Measurements from ENCODE around the gene CDHR5. TPM values are rescaled to one million over a fixed set of nuclear protein-coding genes. Genes with fewer than 3 reads are reported as not detected.

Gene CDHR5
- total and polyA plus RNA-seq, 5 donors, result 0.02 TPM; not detected in 4

- Histone ChIP-seq H3K27ac (ENCODE audit: low read length) (no peak overlapping the region), H3K4me1 (ENCODE audit: control insufficient read depth, insufficient read depth, low read length) (no peaks in the 10 kb centered on the region), H3K9me3 (ENCODE audit: control insufficient read depth, low read length) (no peaks in the 10 kb centered on the region), H3K4me3 (ENCODE audit: low read length) (no peak overlapping the region), H3K27me3 (ENCODE audit: control insufficient read depth, insufficient read depth) (no peaks in the 10 kb centered on the region)
- intact Hi-C loops (cut with DNase I), result no loop called here
- ATAC-seq (no peak), DNase-seq (peak in 1 of 3 donors; percentile 60)
- WGBS, result 66% methylated on average over 45 of the region's 45 CpGs
Measured at GRCh38 chr11:620935-621814, 3.6 kb downstream of the CDHR5 start.

DNA sequence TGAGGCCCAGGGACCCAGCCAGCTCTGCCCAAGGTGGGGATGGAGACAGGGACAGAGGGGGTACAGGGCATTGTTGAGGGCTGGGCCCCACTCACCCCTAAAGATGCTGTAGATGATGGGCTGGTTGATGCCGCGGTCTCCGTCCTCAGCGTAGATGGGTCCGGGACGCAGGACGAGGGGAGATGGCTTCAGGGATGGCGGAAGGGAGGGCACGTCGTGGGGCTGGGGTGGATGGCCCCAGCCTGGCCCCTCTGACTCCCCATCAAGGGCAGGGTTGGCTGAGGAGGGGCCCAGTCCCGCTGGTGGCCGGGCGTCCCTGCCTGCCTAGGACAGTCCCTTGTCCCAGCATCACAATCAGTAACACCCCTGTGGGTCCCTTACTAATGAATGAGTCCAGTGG is 4.6 kb downstream of the CDHR5 start:
- WGBS, result 92% methylated on average over 13 of the region's 13 CpGs
- intact Hi-C loops (cut with DNase I), result no loop called here
- peak in 1 of 3 donors; percentile 47 for DNase-seq

DNA sequence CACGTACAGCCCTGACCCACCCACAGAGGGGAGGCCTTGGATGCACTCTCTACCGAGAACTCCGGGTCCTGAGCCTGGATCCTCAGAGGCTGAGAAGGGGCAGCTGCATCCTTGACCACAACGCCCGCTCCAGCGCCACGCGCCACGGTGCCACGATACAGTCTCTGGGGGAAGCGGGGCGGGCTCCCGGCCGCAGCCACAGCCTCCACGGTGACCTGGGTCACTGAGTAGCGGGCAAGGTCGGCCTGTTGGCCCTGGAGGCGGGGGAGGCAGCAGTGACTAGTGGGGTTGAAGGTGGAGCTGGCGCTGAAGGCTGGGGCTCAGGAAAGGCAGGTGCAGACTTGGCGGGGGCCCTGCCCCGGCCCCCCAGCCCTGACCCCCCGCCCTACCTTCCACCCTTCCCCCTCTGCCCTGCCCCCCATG is 5.1 kb downstream of the CDHR5 start:
- WGBS, result 93% methylated on average over 22 of the region's 22 CpGs
- DNase-seq (peak in 2 of 3 donors; percentile 62 to 64), ATAC-seq (no peak)
- Histone ChIP-seq H3K27ac (ENCODE audit: low read length) (no peak overlapping the region), H3K4me3 (ENCODE audit: low read length) (no peak overlapping the region), H3K27me3 (ENCODE audit: control insufficient read depth, insufficient read depth) (no peaks in the 10 kb centered on the region), H3K4me1 (ENCODE audit: control insufficient read depth, insufficient read depth, low read length) (no peaks in the 10 kb centered on the region), H3K9me3 (ENCODE audit: control insufficient read depth, low read length) (no peaks in the 10 kb centered on the region)
- intact Hi-C loops (cut with DNase I), result no loop called here

More for the DNA sequence above, 4.6 kb downstream of the CDHR5 start:
- Histone ChIP-seq H3K27me3 (ENCODE audit: control insufficient read depth, insufficient read depth) (no peaks in the 10 kb centered on the region), H3K4me3 (ENCODE audit: low read length) (no peak overlapping the region), H3K4me1 (ENCODE audit: control insufficient read depth, insufficient read depth, low read length) (no peaks in the 10 kb centered on the region), H3K9me3 (ENCODE audit: control insufficient read depth, low read length) (no peaks in the 10 kb centered on the region), H3K27ac (ENCODE audit: low read length) (no peak overlapping the region)
- ATAC-seq, result no peak

GRCh38 chr11:618856-619627 is 5.7 kb downstream of the CDHR5 start:
- no peak for ATAC-seq
- WGBS, result 92% methylated on average over 24 of the region's 24 CpGs

DNA sequence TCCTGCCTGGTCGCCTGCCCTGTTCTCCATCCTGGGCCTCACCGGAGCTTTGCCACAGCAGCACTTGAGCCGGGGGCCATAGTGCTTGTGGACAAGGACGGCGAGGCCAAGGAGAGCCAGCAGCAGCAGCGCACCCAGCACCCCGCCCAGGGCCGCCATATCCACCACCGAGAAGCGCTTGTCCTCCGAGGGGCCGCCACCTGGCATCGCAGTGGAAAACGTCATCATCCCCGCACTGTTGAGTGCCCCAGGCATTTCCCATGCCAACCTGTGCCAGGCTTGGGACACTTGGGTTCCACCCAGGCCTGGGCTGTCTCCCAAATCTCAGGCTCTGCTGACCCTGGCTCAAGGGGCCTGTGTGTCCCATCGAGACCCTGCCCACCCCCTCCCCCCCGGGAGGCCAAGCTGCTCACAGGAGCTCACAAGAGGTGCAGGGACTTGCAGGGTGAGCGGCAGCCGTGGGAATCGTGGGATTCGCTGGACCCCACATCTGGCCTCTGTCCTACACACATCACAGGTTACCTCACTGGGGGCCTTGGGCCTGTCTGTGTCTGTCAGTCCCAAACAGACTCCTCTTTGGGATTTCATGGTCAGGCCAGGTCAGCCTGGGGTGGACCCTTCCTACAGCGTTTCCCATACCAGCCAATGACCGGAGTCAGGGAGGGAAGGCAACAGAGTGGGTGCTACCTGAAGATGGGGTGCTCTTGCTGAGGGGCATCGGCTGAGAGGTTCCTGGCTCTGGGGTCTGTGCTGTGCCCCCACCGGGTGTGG is 6.7 kb downstream of the CDHR5 start:
- no peak for ATAC-seq
- H3K27ac ChIP-seq (ENCODE audit: low read length), result no peak overlapping the region
- no peaks in the 10 kb centered on the region for H3K27me3 ChIP-seq (ENCODE audit: control insufficient read depth, insufficient read depth)
- peak in 1 of 3 donors; percentile 64 for DNase-seq
- WGBS, result 95% methylated on average over 25 of the region's 25 CpGs
- intact Hi-C loops (cut with DNase I), result no loop called here
- H3K9me3 ChIP-seq (ENCODE audit: control insufficient read depth, low read length), result no peaks in the 10 kb centered on the region
- no peak overlapping the region for H3K4me3 ChIP-seq (ENCODE audit: low read length)
- H3K4me1 ChIP-seq (ENCODE audit: control insufficient read depth, insufficient read depth, low read length), result no peaks in the 10 kb centered on the region

More at GRCh38 chr11:618856-619627, 5.7 kb downstream of the CDHR5 start:
- peak in 1 of 3 donors; percentile 53 for DNase-seq
- Histone ChIP-seq H3K4me3 (ENCODE audit: low read length) (no peak overlapping the region), H3K4me1 (ENCODE audit: control insufficient read depth, insufficient read depth, low read length) (no peaks in the 10 kb centered on the region), H3K27me3 (ENCODE audit: control insufficient read depth, insufficient read depth) (no peaks in the 10 kb centered on the region), H3K27ac (ENCODE audit: low read length) (no peak overlapping the region), H3K9me3 (ENCODE audit: control insufficient read depth, low read length) (no peaks in the 10 kb centered on the region)
- intact Hi-C loops (cut with DNase I), result no loop called here

- ATAC-seq, result no peak
- Histone ChIP-seq H3K27ac (ENCODE audit: low read length) (no peak overlapping the region), H3K9me3 (ENCODE audit: control insufficient read depth, low read length) (no peaks in the 10 kb centered on the region), H3K27me3 (ENCODE audit: control insufficient read depth, insufficient read depth) (no peaks in the 10 kb centered on the region), H3K4me3 (ENCODE audit: low read length) (no peak overlapping the region), H3K4me1 (ENCODE audit: control insufficient read depth, insufficient read depth, low read length) (no peaks in the 10 kb centered on the region)
- 93% methylated on average over 57 of the region's 57 CpGs for whole genome bisulfite sequencing
- intact Hi-C loops (cut with DNase I), result no loop called here
- peak in 1 of 3 donors; percentile 77 for DNase-seq
Measured at GRCh38 chr11:617199-617911, 7.4 kb downstream of the CDHR5 start.

DNA sequence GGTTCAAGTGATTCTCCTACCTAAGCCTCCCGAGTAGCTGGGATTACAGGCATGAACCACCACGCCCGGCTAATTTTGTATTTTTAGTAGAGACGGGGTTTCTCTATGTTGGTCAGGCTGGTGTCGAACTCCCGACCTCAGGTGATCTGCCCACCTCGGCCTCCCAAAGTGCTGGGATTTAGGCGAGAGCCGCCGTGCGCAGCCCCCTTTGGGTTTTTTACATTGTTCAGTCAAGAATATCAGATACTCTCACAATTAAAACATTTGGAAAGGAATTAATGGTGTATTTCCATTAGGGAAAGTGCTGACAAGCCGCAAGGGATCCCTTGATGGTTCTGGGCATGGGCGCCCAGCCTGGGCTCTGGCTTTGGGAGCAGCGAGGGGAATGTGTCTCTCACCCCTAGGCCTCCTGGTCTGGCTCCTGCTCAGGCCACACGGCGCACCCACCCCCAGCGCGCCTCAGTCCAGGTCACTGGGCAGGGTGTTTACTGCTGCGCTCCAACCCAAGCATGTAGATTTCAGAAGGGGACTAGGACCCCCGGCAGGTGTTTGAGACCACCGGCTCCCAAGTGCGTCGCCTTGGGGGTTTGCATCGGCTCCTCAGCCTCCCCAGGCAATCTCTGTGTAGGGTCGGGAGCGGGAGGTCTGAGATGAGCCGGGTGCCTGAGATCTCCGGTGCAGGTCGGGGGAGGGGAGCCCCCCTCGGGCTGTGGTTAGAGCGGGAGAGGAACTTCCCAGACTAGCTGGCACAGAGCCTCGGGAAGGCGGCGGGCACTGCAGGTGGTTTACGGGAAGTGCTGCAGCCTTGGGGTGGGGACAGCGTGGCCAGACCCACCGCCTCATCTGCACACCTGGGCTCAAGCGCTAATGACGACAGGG is 8.2 kb downstream of the CDHR5 start:
- peak overlapping the region; percentile 16 for H3K27ac ChIP-seq (ENCODE audit: low read length)
- WGBS, result 86% methylated on average over 39 of the region's 39 CpGs
- no peak overlapping the region for H3K4me3 ChIP-seq (ENCODE audit: low read length)
- no peaks in the 10 kb centered on the region for H3K9me3 ChIP-seq (ENCODE audit: control insufficient read depth, low read length)
- ATAC-seq (no peak), DNase-seq (peak in 2 of 3 donors; percentile 77 to 78)
- H3K4me1 ChIP-seq (ENCODE audit: control insufficient read depth, insufficient read depth, low read length), result no peaks in the 10 kb centered on the region
- H3K27me3 ChIP-seq (ENCODE audit: control insufficient read depth, insufficient read depth), result no peaks in the 10 kb centered on the region
- intact Hi-C loops (cut with DNase I), result no loop called here

- DNase-seq (peak; percentile 98 to 99 (median 99)), ATAC-seq (peak; percentile 88 to 91)
- Histone ChIP-seq H3K9me3 (ENCODE audit: control insufficient read depth, low read length) (no peaks in the 10 kb centered on the region), H3K4me3 (ENCODE audit: low read length) (peak within 1 kb of the TSS; percentile 77), H3K4me1 (ENCODE audit: control insufficient read depth, insufficient read depth, low read length) (no peaks in the 10 kb centered on the region), H3K27ac (ENCODE audit: low read length) (peak within 1 kb of the TSS; percentile 92), H3K27me3 (ENCODE audit: control insufficient read depth, insufficient read depth) (no peaks in the 10 kb centered on the region)
- intact Hi-C loops (cut with DNase I), result no loop called here
- WGBS, result 5% methylated on average over 66 of the region's 66 CpGs
Measured at GRCh38 chr11:615504-616319, 9.0 kb downstream of the CDHR5 start, which contains the start of gene IRF7. TSS of gene IRF7 (minus strand) at chr11:615950. CDS start at chr11:615364, 586 bp downstream.

Data from right cardiac atrium (tissue), 5 donors.